AG09319 (cell line): ENCODE results near the gene MSI2.

ENCODE experiments used
- DNase-seq: peaks from one replicate; pipeline ENCODE4 v3.0.0-alpha.2; 2010; ENCODE audit warnings: low read depth; ENCODE audit errors: extremely low read depth
- TF ChIP-seq, protein P1 (sequence below): IDR thresholded peaks from 2 replicates; pipeline ENCODE4 v1.5.1; 2011; ENCODE audit warnings: low read depth, mild to moderate bottlenecking, inconsistent platforms, low read length, moderate library complexity

Gene MSI2

DNA sequence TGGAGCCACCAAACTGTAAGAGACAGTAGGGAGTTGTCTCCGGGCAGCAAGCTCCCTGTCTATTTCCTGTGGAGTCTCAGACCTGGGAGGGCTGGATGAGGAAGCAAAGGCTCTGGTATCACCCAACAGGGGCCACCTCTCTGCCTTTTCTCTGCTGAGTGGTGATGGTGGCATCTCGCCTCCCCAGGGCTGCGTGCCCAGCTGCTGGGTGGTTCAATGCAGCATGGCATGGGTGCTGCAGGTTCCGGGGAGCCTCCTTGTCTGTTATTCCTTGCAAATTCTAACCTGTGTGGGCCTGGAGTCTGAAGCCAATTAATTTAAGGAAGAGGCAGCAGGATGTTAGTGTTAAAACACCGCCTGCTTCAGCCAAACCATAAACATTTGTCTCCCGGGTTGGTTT is 410.6 kb downstream of the MSI2 start:
- TF ChIP-seq, protein P1, sequence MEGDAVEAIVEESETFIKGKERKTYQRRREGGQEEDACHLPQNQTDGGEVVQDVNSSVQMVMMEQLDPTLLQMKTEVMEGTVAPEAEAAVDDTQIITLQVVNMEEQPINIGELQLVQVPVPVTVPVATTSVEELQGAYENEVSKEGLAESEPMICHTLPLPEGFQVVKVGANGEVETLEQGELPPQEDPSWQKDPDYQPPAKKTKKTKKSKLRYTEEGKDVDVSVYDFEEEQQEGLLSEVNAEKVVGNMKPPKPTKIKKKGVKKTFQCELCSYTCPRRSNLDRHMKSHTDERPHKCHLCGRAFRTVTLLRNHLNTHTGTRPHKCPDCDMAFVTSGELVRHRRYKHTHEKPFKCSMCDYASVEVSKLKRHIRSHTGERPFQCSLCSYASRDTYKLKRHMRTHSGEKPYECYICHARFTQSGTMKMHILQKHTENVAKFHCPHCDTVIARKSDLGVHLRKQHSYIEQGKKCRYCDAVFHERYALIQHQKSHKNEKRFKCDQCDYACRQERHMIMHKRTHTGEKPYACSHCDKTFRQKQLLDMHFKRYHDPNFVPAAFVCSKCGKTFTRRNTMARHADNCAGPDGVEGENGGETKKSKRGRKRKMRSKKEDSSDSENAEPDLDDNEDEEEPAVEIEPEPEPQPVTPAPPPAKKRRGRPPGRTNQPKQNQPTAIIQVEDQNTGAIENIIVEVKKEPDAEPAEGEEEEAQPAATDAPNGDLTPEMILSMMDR, result no peak
- no peak for DNase-seq

DNA sequence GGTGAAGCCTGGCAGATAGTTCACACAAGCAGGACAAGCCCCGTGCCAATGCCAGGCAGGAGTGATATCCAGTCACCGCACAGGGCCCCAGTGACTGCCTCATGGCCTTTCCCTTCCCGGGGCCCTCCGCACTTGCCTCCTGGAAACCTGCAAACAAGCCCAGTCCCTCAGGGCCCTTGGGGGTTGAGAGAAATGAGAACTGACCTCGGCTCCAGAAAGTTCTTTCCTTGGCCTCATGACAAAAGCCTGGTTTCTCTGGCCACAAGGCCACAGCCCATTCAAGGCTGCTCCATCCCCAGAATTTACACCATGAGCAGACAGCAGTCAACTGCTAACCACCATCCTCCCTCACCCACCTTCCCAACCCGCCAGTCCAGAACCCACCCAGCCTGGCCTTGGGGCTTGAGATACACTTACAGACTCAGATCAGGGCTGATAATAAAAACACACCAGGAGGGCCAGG is 411.2 kb downstream of the MSI2 start:
- TF ChIP-seq, protein P1, result no peak
- no peak for DNase-seq

DNA sequence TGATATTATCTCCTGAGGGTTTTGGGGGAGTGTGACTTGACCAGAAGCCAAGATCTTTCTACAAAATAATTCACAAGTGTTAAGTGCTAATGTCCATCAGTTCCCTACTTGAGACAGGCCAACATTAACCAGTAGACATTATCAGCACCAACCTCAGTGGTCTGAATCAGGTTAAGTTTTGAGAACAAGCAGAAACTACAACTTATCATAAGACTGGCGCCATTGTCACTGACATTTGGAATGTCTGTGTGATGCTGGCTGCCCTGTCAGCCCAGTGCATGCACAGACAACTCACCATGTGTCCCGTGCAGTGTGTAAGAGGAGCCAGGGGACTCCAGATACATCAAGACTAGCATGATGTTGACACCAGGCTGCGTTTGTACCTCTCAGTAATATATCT is 412.0 kb downstream of the MSI2 start:
- TF ChIP-seq, protein P1, result no peak
- no peak for DNase-seq

DNA sequence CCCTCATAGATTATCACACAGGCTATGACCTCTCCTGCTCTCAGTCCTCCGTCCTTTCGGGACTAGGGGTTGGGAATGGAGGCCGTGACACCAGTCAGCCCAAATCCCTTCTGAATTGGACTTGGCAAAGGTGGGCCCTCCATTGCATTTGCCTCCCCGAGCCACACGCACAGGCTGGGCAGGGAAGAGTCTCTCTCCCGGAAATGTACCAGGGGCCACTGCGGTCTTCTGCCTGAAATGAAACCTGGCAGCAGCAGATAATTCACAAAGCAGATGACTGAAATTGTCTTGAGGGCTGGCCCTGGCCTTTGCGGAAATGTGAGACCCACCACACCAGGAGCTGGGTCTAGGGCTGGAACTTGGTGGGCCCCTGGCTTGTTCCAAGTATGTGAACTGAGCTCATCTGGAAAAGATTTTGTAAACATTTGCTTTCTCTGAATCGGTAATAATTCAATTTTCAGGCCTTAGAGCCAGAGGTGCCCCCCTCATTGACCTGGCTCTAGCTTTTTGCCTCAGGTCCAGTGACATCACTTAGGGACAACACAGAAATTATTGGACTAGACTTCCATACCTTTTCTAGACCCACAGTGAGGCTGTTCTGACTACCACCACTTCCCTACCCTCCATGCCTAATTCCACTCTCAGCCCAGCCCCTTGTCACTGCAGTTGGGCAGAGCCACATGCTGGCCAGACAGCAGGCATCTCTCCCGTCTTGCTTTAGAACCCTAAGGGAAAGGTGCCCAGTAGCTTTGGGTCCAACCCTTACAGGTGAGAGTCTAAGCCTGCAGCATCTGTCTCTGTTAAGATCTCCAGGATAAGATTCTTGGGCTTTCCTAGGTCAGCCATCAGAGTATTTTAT is 413.6 kb downstream of the MSI2 start:
- TF ChIP-seq, protein P1, result no peak
- DNase-seq, result no peak

DNA sequence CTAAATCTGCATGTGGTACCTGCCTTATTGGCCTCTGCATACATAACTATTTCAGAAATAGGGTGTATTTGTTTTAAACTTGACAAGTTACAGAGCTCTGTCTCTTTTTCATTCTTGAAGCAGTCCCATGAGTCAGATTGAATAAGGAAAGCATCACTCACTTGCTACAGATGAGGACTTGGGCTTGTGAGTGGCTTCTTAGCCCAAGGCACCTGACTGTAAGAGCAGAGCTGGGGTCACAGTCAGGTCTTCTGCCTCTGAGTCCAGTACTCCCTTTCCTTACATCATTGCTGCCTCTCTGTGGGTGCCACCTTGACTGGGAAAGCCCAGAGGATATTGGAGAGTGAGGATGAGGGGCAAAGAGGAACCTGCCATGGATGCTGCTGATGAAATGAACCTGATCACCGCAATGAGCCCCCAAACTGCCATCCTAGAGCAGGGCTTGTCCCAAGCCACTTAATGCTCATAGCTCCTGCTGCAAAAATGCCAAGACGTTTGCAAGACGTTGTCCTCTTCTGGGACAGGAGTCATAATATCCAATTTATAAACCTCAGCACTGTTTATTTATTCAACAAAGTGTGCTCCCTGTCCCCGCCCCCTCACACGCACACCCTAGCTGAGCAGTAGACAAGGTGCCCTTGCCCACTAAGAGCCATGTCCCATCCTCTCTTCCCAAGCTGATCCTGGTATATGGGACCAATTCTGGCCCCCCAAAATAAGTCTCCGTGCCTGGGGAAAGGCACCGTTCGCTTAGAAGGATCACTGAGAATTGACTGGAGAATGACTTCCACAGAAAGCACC is 414.6 kb downstream of the MSI2 start:
- DNase-seq, result no peak
- TF ChIP-seq, protein P1, result no peak

DNA sequence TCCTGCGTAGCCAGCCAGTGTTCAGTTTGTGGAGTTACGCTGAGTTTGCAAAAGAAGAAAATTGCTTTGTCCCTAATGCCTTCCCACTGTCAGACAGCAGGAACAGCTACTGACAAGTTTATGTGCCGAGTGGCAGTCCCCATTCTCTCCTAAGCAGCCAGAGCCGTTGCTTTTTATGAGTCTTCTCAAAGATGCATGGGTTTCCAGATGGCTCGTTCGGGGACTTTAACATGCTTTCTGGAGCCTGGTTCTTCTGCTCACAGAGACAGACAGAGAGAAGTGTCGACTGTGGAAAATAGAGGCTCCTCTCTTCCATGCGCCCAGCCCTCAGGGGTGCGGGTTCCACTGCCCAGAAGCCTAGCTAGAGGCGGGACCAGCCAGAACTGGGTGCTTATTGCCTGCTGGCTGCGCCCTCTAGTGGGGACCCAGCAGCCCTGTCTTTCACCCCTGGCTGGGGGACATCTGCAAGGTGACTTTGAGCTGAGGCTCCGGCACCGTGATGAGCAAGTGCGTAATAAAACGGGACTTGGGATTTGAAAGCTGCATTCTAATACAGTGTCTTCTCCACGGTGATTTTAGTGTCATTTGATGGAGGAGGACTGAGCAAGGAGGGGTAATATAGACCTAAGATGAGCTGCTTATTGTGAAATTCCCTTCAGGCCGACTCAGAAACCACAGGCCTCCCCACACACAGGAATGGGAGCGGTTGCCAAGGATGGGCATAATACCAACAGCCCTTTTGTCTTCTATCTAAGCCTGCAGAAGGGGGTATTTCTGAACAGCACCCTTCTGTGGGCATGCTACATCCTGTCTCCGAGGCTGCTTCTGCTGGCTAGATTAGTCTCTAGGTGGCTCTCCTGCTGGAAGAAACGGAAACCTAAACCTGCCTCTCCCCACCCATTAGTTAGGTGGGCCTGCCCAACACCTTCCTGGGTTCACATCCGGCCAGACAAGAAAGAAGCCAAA is 415.6 kb downstream of the MSI2 start:
- DNase-seq, result peak; percentile 45
- TF ChIP-seq, protein P1, result peak; percentile 99
